ENCODE measurements around the gene BCL3. TPM values are rescaled to one million over a fixed set of nuclear protein-coding genes. Genes with fewer than 3 reads are reported as not detected.
"Not testable (repeated sequence)": the region's sequence is repeated elsewhere in the genome, so short reads cannot be mapped to it uniquely, and the experiment has no call there.

The BCL3 gene
- total and polyA plus RNA-seq, 5 donors from 2014 or later, result 3.4 to 231 (median 6.2) TPM

- no peaks in the 10 kb centered on the region for H3K27me3 ChIP-seq (ENCODE audit: control insufficient read depth, insufficient read depth, low read length)
- H3K27ac ChIP-seq (ENCODE audit: insufficient read depth, low read length, poor library complexity, severe bottlenecking), result no peak overlapping the region
- H3K27me3 Mint-ChIP-seq, result no peaks in the 10 kb centered on the region
- peaks cover 4 to 15% of the 10 kb centered on the region in 2 experiments for H3K9me3 ChIP-seq (ENCODE audit: control insufficient read depth in 2 of 2, low read length in 2 of 2)
- H3K9me3 Mint-ChIP-seq, result peaks cover 0 to 19% (median 3%) of the 10 kb centered on the region in 7 donors
- H3K36me3 ChIP-seq (ENCODE audit: control insufficient read depth, insufficient read depth, low read length), result no peaks in the 10 kb centered on the region
- no peak overlapping the region for H3K4me3 Mint-ChIP-seq
- no peaks in the 10 kb centered on the region for H3K4me1 ChIP-seq (ENCODE audit: control insufficient read depth, insufficient read depth, low read length, poor library complexity, severe bottlenecking)
- ATAC-seq (ENCODE audit: low read depth in 2 of 2), result no peak
- no peaks in the 10 kb centered on the region for H3K36me3 Mint-ChIP-seq
- H3K27ac Mint-ChIP-seq, result no peak overlapping the region
- H3K4me1 Mint-ChIP-seq, result peaks cover 0 to under 1% (median 0%) of the 10 kb centered on the region in 4 donors
- no peak overlapping the region for H3K4me3 ChIP-seq (ENCODE audit: low read depth, low read length)
- no peak for DNase-seq
Measured at GRCh38 chr19:44717603-44718002, 30.9 kb upstream of the BCL3 start.

GRCh38 chr19:44718441-44719261, 29.9 kb upstream of the BCL3 start:
- Histone ChIP-seq H3K4me1 (ENCODE audit: control insufficient read depth, insufficient read depth, low read length, poor library complexity, severe bottlenecking) (peaks cover 3% of the 10 kb centered on the region), H3K9me3 (ENCODE audit: control insufficient read depth in 2 of 2, low read length in 2 of 2) (peaks cover 4 to 15% of the 10 kb centered on the region in 2 experiments), H3K4me3 (ENCODE audit: low read depth, low read length) (no peak overlapping the region), H3K27me3 (ENCODE audit: control insufficient read depth, insufficient read depth, low read length) (no peaks in the 10 kb centered on the region), H3K27ac (ENCODE audit: insufficient read depth, low read length, poor library complexity, severe bottlenecking) (no peak overlapping the region), H3K36me3 (ENCODE audit: control insufficient read depth, insufficient read depth, low read length) (no peaks in the 10 kb centered on the region)
- H3K4me3 Mint-ChIP-seq, result no peak overlapping the region
- no peak for ATAC-seq (ENCODE audit: low read depth in 2 of 2)
- no peaks in the 10 kb centered on the region for H3K36me3 Mint-ChIP-seq
- no peak overlapping the region for H3K27ac Mint-ChIP-seq
- DNase-seq, result no peak
- H3K27me3 Mint-ChIP-seq, result no peaks in the 10 kb centered on the region
- peaks cover 0 to 7% (median 2%) of the 10 kb centered on the region in 4 donors for H3K4me1 Mint-ChIP-seq
- peaks cover 0 to 19% (median 3%) of the 10 kb centered on the region in 7 donors for H3K9me3 Mint-ChIP-seq

- no peak overlapping the region for H3K4me3 ChIP-seq (ENCODE audit: low read depth, low read length)
- Mint-ChIP-seq H3K4me1 (peaks cover 2 to 14% (median 8%) of the 10 kb centered on the region in 4 donors), H3K27me3 (peaks cover 4% of the 10 kb centered on the region), H3K4me3 (no peak overlapping the region), H3K27ac (no peak overlapping the region), H3K9me3 (peaks cover 0 to 16% (median 3%) of the 10 kb centered on the region in 7 donors), H3K36me3 (no peaks in the 10 kb centered on the region)
- DNase-seq (no peak), ATAC-seq (ENCODE audit: low read depth in 2 of 2) (no peak)
- no peak overlapping the region for H3K27ac ChIP-seq (ENCODE audit: insufficient read depth, low read length, poor library complexity, severe bottlenecking)
- H3K27me3 ChIP-seq (ENCODE audit: control insufficient read depth, insufficient read depth, low read length), result no peaks in the 10 kb centered on the region
- H3K36me3 ChIP-seq (ENCODE audit: control insufficient read depth, insufficient read depth, low read length), result no peaks in the 10 kb centered on the region
- H3K9me3 ChIP-seq (ENCODE audit: control insufficient read depth in 2 of 2, low read length in 2 of 2), result peaks cover 4 to 15% of the 10 kb centered on the region in 2 experiments
- H3K4me1 ChIP-seq (ENCODE audit: control insufficient read depth, insufficient read depth, low read length, poor library complexity, severe bottlenecking), result peaks cover 9% of the 10 kb centered on the region
Measured at GRCh38 chr19:44719262-44719701, 29.2 kb upstream of the BCL3 start.

GRCh38 chr19:44720396-44720795, 28.1 kb upstream of the BCL3 start:
- H3K4me1 Mint-ChIP-seq, result peaks cover 4 to 21% (median 12%) of the 10 kb centered on the region in 4 donors
- not testable (repeated sequence) for H3K4me3 Mint-ChIP-seq; DNase-seq; H3K36me3 ChIP-seq (ENCODE audit: control insufficient read depth, insufficient read depth, low read length); H3K27me3 Mint-ChIP-seq; H3K4me3 ChIP-seq (ENCODE audit: low read depth, low read length); H3K9me3 ChIP-seq (ENCODE audit: control insufficient read depth in 2 of 2, low read length in 2 of 2); ATAC-seq (ENCODE audit: low read depth in 2 of 2); H3K27me3 ChIP-seq (ENCODE audit: control insufficient read depth, insufficient read depth, low read length); H3K27ac ChIP-seq (ENCODE audit: insufficient read depth, low read length, poor library complexity, severe bottlenecking); H3K36me3 Mint-ChIP-seq; H3K27ac Mint-ChIP-seq; H3K9me3 Mint-ChIP-seq
- H3K4me1 ChIP-seq (ENCODE audit: control insufficient read depth, insufficient read depth, low read length, poor library complexity, severe bottlenecking), result peaks cover 11% of the 10 kb centered on the region

GRCh38 chr19:44720945-44721344, 27.6 kb upstream of the BCL3 start:
- peaks cover 13% of the 10 kb centered on the region for H3K4me1 ChIP-seq (ENCODE audit: control insufficient read depth, insufficient read depth, low read length, poor library complexity, severe bottlenecking)
- Mint-ChIP-seq H3K27ac (no peak overlapping the region), H3K4me3 (no peak overlapping the region), H3K36me3 (no peaks in the 10 kb centered on the region), H3K4me1 (peaks cover 4 to 22% (median 14%) of the 10 kb centered on the region in 4 donors), H3K27me3 (peaks cover 4% of the 10 kb centered on the region), H3K9me3 (peaks cover 0 to under 1% (median 0%) of the 10 kb centered on the region in 7 donors)
- H3K4me3 ChIP-seq (ENCODE audit: low read depth, low read length), result no peak overlapping the region
- H3K36me3 ChIP-seq (ENCODE audit: control insufficient read depth, insufficient read depth, low read length), result no peaks in the 10 kb centered on the region
- H3K9me3 ChIP-seq (ENCODE audit: control insufficient read depth in 2 of 2, low read length in 2 of 2), result peaks cover 0 to 2% of the 10 kb centered on the region in 2 experiments
- ATAC-seq (ENCODE audit: low read depth in 2 of 2) (no peak), DNase-seq (no peak)
- no peak overlapping the region for H3K27ac ChIP-seq (ENCODE audit: insufficient read depth, low read length, poor library complexity, severe bottlenecking)
- no peaks in the 10 kb centered on the region for H3K27me3 ChIP-seq (ENCODE audit: control insufficient read depth, insufficient read depth, low read length)

- H3K36me3 ChIP-seq (ENCODE audit: control insufficient read depth, insufficient read depth, low read length); H3K27me3 Mint-ChIP-seq; H3K27ac Mint-ChIP-seq; DNase-seq; H3K9me3 ChIP-seq (ENCODE audit: control insufficient read depth in 2 of 2, low read length in 2 of 2); H3K9me3 Mint-ChIP-seq; ATAC-seq (ENCODE audit: low read depth in 2 of 2); H3K4me3 ChIP-seq (ENCODE audit: low read depth, low read length); H3K27ac ChIP-seq (ENCODE audit: insufficient read depth, low read length, poor library complexity, severe bottlenecking); H3K36me3 Mint-ChIP-seq; H3K4me3 Mint-ChIP-seq; H3K27me3 ChIP-seq (ENCODE audit: control insufficient read depth, insufficient read depth, low read length): not testable (repeated sequence)
- H3K4me1 Mint-ChIP-seq, result peaks cover 4 to 22% (median 14%) of the 10 kb centered on the region in 4 donors
- peaks cover 13% of the 10 kb centered on the region for H3K4me1 ChIP-seq (ENCODE audit: control insufficient read depth, insufficient read depth, low read length, poor library complexity, severe bottlenecking)
Measured at GRCh38 chr19:44721369-44721768, 27.1 kb upstream of the BCL3 start.

DNA sequence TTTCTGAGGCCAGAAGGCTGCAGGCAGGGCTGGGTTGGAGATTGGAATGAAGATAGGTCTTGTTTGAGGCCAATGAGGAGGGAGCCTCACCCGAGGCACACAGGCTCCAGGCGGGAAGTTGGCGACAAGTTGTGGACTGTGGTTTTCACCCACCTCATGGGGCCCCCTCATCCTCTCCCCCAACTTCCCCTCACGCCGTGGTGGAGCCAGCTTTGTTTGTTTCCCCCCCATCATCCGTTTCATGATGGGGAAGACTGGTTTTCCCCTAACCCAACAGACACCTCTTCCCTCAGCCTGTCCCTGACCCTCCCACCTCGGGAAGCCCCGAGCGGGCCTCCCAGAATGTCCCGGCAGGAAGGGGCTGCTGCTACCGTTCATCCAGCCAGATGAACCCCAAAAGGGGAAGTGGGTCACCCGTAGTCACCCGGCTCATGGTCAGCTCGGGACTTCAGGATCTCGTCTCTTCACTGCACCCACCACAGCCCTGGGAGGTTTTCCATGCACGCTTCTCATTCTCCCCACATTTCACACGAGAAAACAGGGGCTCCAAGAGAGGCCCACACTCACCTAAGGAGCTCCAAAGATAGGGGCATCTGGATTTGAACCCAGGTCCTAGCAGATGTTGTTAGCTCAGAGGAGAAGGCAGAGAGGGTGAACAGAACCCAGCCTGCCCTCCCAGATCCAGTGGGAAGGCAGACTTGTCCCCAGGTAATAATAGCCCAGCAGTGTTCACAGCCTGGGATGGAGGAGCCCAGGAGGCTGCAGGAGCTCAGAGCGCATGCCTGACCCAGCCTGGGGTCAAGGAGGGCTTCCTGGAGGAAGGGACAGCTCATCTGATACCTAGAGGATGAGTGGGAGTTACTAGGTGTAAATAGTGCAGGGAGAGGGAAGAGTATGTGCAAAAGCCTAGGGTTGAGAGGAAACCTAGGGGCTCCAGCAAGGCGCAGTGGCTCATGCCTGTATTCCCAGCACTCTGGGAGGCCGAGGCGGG, 26.1 kb upstream of the BCL3 start:
- no peaks in the 10 kb centered on the region for H3K27me3 ChIP-seq (ENCODE audit: control insufficient read depth, insufficient read depth, low read length)
- no peak overlapping the region for H3K4me3 Mint-ChIP-seq
- H3K27me3 Mint-ChIP-seq, result peaks cover 4% of the 10 kb centered on the region
- no peak overlapping the region for H3K27ac Mint-ChIP-seq
- no peak for DNase-seq
- H3K9me3 Mint-ChIP-seq, result no peaks in the 10 kb centered on the region
- ATAC-seq (ENCODE audit: low read depth in 2 of 2), result no peak
- H3K9me3 ChIP-seq (ENCODE audit: control insufficient read depth in 2 of 2, low read length in 2 of 2), result no peaks in the 10 kb centered on the region
- no peak overlapping the region for H3K27ac ChIP-seq (ENCODE audit: insufficient read depth, low read length, poor library complexity, severe bottlenecking)
- peaks cover 13% of the 10 kb centered on the region for H3K4me1 ChIP-seq (ENCODE audit: control insufficient read depth, insufficient read depth, low read length, poor library complexity, severe bottlenecking)
- no peaks in the 10 kb centered on the region for H3K36me3 Mint-ChIP-seq
- H3K36me3 ChIP-seq (ENCODE audit: control insufficient read depth, insufficient read depth, low read length), result no peaks in the 10 kb centered on the region
- H3K4me1 Mint-ChIP-seq, result peaks cover 4 to 22% (median 14%) of the 10 kb centered on the region in 4 donors
- no peak overlapping the region for H3K4me3 ChIP-seq (ENCODE audit: low read depth, low read length)
